CD1c-positive myeloid dendritic cell (primary cell): Measurements from ENCODE around the gene ZCCHC14.
"Not testable (repeated sequence)": the region's sequence is repeated elsewhere in the genome, so short reads cannot be mapped to it uniquely, and the experiment has no call there.

ENCODE experiments used
- DNase-seq: peaks from one replicate; pipeline ENCODE4 v3.0.0-alpha.2; 2016; ENCODE audit errors: extremely low spot score

Gene ZCCHC14

GRCh38 chr16:87383505-87384161 lies 109.2 kb downstream of the ZCCHC14 start, which contains the start of gene FBXO31:
FBXO31 (minus strand) TSS chr16:87383776; CDS start chr16:87383744, 32 bp downstream.
- DNase-seq, result peak; percentile 91

GRCh38 chr16:87382023-87382785 lies 110.6 kb downstream of the ZCCHC14 start:
- no peak for DNase-seq

- DNase-seq, result no peak
Observed at GRCh38 chr16:87380881-87381280, 111.9 kb downstream of the ZCCHC14 start.

- DNase-seq, result no peak
Observed at GRCh38 chr16:87380403-87380802, 112.4 kb downstream of the ZCCHC14 start.

- not testable (repeated sequence) for DNase-seq
Observed at GRCh38 chr16:87379312-87379752, 113.5 kb downstream of the ZCCHC14 start.

GRCh38 chr16:87376660-87377059 lies 116.2 kb downstream of the ZCCHC14 start:
- no peak for DNase-seq

- no peak for DNase-seq
Observed at GRCh38 chr16:87375426-87376135, 117.2 kb downstream of the ZCCHC14 start.

GRCh38 chr16:87374313-87374712 lies 118.5 kb downstream of the ZCCHC14 start:
- DNase-seq, result no peak

- DNase-seq, result no peak
Observed at GRCh38 chr16:87372305-87372704, 120.5 kb downstream of the ZCCHC14 start.

- no peak for DNase-seq
Observed at GRCh38 chr16:87371261-87371866, 121.5 kb downstream of the ZCCHC14 start.

- no peak for DNase-seq
Observed at GRCh38 chr16:87369796-87370719, 122.8 kb downstream of the ZCCHC14 start.

GRCh38 chr16:87369117-87369765 lies 123.6 kb downstream of the ZCCHC14 start:
- DNase-seq, result no peak

GRCh38 chr16:87368029-87368770 lies 124.6 kb downstream of the ZCCHC14 start:
- peak; percentile 74 for DNase-seq

GRCh38 chr16:87367529-87367928 lies 125.3 kb downstream of the ZCCHC14 start:
- no peak for DNase-seq

GRCh38 chr16:87366930-87367329 lies 125.9 kb downstream of the ZCCHC14 start:
- DNase-seq, result no peak

GRCh38 chr16:87366288-87366687 lies 126.5 kb downstream of the ZCCHC14 start:
- DNase-seq, result no peak

GRCh38 chr16:87365021-87365713 lies 127.7 kb downstream of the ZCCHC14 start:
- DNase-seq, result no peak

- DNase-seq, result no peak
Observed at GRCh38 chr16:87363771-87364455, 128.9 kb downstream of the ZCCHC14 start.
